Measurements from ENCODE around the gene ZNF566. TPM values are rescaled to one million over a fixed set of nuclear protein-coding genes. Genes with fewer than 3 reads are reported as not detected.
"Not testable (repeated sequence)": the region's sequence is repeated elsewhere in the genome, so short reads cannot be mapped to it uniquely, and the experiment has no call there.

Gene ZNF566
- total RNA-seq = 8.3 TPM
- long read RNA-seq, partial matches to known transcripts = 0 of 8 reads
- long read RNA-seq, other reads (novel, unspliced or antisense) = 6 of 8 reads

DNA sequence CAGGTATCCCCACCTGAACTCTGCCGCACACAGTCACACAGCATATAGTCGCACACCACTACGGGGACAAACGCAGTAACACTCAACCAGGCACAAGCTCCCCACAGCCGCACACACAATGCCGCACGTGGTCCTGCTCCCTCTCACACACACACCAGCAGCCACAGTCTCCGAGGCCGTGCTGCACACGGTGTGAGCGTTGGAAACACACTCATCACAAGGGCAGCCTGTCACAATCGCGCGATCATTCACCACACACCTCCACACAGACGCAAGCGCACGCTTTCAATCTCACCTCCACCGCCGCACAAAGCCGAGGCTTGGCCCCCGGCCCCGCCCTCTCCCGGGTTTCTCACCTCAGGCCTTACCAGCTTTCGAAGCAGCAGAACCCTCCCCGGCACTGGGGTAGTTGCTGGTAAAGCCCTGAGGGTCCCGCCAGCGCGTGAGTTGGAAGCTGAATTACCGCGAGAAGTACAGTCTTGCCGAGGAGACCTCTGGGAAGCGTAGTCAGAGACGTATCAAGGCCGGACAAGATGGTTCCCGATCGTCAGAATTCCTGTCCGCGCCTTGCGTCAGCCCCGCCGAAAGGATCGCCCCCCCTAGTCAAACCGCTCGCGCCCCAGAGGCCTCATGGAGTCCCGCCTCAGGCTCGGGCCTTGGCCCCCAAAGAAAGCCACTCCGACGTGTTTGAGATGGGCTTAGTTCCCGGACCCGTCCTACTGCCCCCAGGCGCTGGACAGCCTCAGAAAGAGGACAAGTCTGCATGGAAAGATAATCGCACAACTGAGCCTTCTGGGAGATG is at the start of gene ZNF566:
TSS of gene ZNF566 (minus strand) at position 444 of the 802 bp plus-strand sequence. CDS start 13,004 bp downstream, outside the sequence.
- intact Hi-C loops (cut with DNase I) = loop anchor here (1.0 to 10.0 kb wide), 3 partner anchors 39 to 275 kb away; partner anchors contain the start of genes ZFP82, ZNF146, ZNF260 and ZNF565
- DNase-seq (ENCODE audit: low spot score) = peak; percentile 92

DNA sequence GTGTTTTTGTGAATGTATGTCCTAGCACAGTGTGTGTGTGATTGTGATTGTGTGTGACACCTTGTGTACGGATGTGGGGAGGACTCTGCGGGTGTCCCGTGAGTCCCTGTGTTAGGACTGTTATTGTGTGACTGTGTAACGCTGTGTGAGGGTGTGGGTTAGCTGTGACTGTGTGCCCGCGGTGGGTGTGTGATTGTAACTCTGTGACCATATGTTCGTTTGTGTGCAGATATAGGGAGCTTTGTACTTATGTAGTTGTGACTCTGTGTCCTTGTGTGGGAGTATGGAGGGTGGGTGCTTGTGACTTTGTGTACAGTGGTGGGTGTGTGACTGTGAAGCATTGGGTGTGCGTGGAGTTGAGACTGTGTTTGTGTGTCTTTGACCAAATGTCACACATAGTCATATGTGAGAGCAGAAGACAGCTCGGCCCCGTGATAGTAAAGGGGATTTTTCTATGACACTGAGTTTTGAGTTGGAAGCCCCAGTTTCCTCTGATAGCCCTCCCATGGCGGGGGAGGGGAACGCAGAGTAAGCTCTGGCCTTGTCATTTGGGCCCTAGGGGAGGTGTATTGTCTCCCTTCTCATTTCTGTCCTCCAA is 39.7 kb upstream of the ZNF566 start:
- DNase-seq (ENCODE audit: low spot score) = no peak
- intact Hi-C loops (cut with DNase I) = loop anchor here (1.0 to 2.0 kb wide), 3 partner anchors 40 to 150 kb away; partner anchors contain the start of genes ZFP14 and ZNF566

GRCh38 chr19:36528194-36528920 is 39.0 kb upstream of the ZNF566 start, which contains the start of gene ZNF260:
TSS of gene ZNF260 (minus strand) at chr19:36528271. CDS start at chr19:36515238, 13,033 bp downstream.
- intact Hi-C loops (cut with DNase I) = loop anchor here (1.0 to 2.0 kb wide), 2 partner anchors 39 to 150 kb away; partner anchors contain the start of genes ZFP14 and ZNF566
- peak; percentile 98 for DNase-seq (ENCODE audit: low spot score)

DNA sequence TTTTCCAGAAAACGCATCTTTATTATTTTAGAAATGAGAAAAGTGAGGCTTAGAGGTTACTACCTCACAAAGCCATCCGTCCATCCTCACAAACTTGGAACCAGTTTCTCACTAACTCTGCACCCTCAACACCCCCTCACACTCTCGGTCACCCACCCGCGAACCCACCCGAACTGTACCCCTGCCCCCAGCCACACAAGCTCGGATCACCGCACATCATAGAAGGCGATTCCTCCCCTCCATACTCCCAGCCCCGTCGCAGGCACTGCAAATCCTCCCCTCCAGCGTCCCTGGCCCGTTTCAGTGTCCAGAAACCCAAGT is 38.5 kb upstream of the ZNF566 start:
- no peak for DNase-seq (ENCODE audit: low spot score)
- intact Hi-C loops (cut with DNase I) = loop anchor here (1.0 to 2.0 kb wide), 2 partner anchors 39 to 149 kb away; partner anchors contain the start of genes ZFP14 and ZNF566

DNA sequence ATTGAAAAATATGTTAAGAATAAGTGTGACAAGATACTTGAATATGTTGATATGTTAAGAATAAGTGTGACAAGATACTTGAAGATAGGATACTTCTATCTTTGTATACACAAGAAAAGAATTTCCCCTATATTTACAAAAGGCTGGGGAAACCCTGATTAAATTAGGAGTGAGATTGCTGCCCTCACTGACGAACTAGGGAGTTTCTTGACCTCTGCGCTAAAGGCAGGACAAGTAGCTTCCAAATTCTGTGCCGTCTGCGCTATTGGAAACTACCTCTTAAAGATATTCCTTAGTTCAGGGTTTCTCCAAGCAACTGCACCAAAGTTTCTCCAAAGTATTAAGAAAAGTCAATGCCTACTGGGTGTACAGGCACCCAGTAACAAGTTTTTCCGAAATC is 38.0 kb upstream of the ZNF566 start:
- DNase-seq (ENCODE audit: low spot score) = no peak
- intact Hi-C loops (cut with DNase I) = no loop called here

DNA sequence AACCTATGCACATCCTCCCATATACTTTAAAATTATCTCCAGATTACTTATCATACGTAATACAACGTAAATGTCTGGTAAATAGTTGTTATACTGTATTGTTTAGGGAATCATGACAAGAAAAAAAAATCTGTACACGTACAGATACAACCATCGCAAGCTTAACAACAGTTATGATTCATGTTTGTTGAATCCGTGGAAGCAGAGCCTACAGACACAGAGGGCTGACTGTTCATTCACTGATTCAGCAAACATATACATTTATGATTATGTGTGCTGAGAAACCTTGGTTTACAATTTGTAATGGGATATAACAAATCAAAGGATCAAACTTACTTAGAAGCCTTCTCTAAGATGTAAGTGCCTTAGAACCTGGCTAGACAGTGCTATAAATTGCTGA is 37.2 kb upstream of the ZNF566 start:
- DNase-seq (ENCODE audit: low spot score) = no peak
- intact Hi-C loops (cut with DNase I) = no loop called here

DNA sequence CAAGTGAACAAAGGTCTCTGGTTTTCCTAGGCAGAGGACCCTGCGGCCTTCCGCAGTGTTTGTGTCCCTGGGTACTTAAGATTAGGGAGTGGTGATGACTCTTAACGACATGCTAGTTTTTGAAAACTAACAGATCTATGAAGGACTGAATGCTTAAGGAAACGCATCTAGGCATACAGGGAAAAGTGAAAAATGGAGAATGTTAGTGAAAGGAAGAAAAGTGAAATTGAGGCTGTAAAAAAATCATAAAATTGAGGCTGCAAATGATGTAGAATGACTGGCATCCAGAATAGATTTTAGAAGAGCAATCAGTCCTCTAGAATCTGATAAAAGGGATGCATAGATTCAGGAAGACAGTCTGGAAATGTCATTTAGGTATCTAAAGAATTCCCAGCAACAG is 35.3 kb upstream of the ZNF566 start:
- no peak for DNase-seq (ENCODE audit: low spot score)
- intact Hi-C loops (cut with DNase I) = no loop called here

GRCh38 chr19:36514012-36514612 is 24.8 kb upstream of the ZNF566 start:
- no peak for DNase-seq (ENCODE audit: low spot score)
- intact Hi-C loops (cut with DNase I) = no loop called here

- DNase-seq (ENCODE audit: low spot score) = no peak
- intact Hi-C loops (cut with DNase I) = no loop called here
Observed at GRCh38 chr19:36508325-36508724, 19.0 kb upstream of the ZNF566 start.

DNA sequence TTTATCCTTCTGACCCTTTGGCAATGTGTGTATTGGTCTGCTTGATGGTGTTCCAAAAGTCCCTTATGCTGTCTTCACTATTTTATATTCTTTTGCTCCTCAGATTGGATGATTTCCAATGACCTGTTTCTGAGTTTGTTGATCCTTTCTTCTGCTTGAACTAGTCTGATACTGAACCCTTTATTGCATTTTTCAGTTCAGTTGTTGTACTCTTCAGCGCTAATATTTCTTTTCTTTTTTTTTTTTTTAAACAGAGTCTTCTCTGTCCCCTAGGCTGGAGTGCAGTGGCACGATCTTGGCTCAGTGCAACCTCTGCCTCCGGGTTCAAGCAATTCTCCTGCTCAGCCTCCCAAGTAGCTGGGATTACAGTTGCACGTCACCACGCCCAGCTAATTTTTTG is 12.6 kb upstream of the ZNF566 start:
- intact Hi-C loops (cut with DNase I) = no loop called here
- no peak for DNase-seq (ENCODE audit: low spot score)

DNA sequence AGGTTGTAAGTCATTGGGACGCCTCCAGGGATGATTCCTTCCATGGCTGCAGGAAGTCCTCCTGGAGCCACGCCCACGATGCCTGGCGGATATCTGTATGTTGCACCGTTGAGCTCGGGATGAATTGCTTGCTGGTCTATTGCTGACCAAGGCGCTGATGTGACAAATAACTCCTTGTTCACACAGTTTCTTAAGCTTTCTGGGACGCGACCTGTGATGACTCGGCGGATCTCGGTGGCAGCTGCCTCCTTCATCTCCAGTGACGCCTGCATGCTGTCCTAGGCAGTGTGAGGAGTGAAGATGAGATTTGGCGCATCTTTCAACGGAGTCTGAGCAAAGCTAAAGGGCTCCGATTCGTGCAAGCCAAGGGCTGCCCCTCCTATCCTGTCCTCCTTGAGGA is 7.6 kb upstream of the ZNF566 start:
- no peak for DNase-seq (ENCODE audit: low spot score)
- intact Hi-C loops (cut with DNase I) = no loop called here

DNA sequence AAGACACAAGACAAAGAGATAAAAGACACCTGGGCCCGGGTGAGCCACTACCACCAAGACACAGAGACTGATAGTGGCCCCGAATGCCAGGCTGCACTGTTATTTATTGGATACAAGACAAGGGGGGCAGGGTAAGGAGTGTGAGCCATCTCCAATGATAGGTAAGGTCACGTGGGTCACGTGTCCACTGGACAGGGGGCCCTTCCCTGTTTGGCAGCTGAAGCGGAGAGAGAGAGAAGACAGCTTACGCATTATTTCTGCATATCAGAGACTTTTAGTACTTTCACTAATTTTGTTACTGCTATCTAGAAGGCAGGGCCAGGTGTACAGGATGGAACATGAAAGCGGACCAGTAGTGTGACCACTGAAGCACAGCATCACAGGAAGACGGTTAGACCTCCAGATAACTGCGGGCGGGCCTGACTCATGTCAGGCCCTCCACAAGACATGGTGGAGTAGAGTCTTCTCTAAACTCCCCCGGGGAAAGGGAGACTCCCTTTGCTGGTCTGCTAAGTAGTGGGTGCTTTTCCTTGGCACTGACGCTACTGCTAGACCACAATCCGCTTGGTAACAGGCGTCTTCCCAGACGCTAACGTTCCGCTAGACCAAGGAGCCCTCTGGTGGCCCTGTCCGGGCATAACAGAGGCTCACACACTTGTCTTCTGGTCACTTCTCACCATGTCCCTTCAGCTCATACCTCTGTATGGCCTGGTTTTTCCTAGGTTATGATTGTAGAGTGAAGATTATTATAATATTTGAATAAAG is 3.5 kb upstream of the ZNF566 start:
- DNase-seq (ENCODE audit: low spot score); intact Hi-C loops (cut with DNase I): not testable (repeated sequence)

- intact Hi-C loops (cut with DNase I); DNase-seq (ENCODE audit: low spot score): not testable (repeated sequence)
Observed at GRCh38 chr19:36490846-36491245, 1.5 kb upstream of the ZNF566 start.

DNA sequence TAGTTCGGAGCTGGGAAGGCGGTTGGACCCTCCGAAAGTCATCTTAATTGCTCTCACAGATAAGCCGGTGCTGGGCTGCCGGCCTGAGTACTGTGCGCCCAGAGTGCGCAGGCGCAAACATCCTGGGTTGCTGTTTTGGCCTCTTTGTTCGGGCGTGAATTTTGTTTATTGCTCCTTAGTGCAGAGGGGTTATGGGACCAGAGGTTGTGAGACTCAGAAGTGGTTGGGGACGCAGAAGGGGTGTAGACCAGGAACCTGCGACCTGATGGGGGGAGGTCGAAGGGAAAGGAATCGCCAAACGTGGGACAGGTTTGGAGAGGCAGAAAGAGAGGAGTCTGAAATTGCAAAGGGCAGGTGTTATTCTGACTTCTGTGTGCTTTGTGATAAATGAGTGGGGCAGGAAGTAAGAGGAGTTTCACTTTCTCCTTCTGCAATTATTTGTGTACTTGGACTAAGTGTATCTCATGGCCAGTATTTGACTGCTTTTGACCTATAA is 607 bp upstream of the ZNF566 start:
- intact Hi-C loops (cut with DNase I) = loop anchor here (1.0 to 10.0 kb wide), 3 partner anchors 38 to 275 kb away; partner anchors contain the start of genes ZFP82, ZNF146, ZNF260 and ZNF565
- no peak for DNase-seq (ENCODE audit: low spot score)

DNA sequence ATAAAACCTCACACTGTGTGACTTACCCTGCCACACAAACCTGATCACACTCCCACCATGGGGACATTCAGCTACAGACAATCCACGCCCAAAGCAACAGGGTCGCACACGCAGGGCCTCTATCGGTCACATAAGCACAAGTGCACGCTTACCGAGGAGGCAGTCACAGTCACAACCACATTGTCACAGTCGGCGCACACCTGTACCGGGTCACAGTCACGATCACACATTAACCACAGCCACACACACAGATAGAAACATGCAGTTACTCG is 579 bp downstream of the ZNF566 start:
- no peak for DNase-seq (ENCODE audit: low spot score)
- intact Hi-C loops (cut with DNase I) = loop anchor here (1.0 to 10.0 kb wide), 3 partner anchors 40 to 274 kb away; partner anchors contain the start of genes ZFP82, ZNF146, ZNF260 and ZNF565

GRCh38 chr19:36488118-36488845 is 1.1 kb downstream of the ZNF566 start:
- intact Hi-C loops (cut with DNase I) = loop anchor here (2.0 to 10.0 kb wide), 2 partner anchors 69 to 273 kb away; partner anchors contain the start of genes ZFP82, ZNF146 and ZNF565
- no peak for DNase-seq (ENCODE audit: low spot score)

- no peak for DNase-seq (ENCODE audit: low spot score)
- intact Hi-C loops (cut with DNase I) = loop anchor here (10.0 kb wide), 1 partner anchor 269 kb away; the partner anchor contains the start of genes ZNF146 and ZNF565
Observed at GRCh38 chr19:36483653-36484052, 5.7 kb downstream of the ZNF566 start.

- intact Hi-C loops (cut with DNase I) = loop anchor here (10.0 kb wide), 1 partner anchor 268 kb away; the partner anchor contains the start of genes ZNF146 and ZNF565
- no peak for DNase-seq (ENCODE audit: low spot score)
Observed at GRCh38 chr19:36482876-36483275, 6.5 kb downstream of the ZNF566 start.
